Fibroblast of lung (primary cell): ENCODE data around the gene HYCC1. TPM values are rescaled to one million over a fixed set of nuclear protein-coding genes. Genes with fewer than 3 reads are reported as not detected.

Source experiments
- DNase-seq, 2 donors: peaks; one replicate each; pipeline versions ENCODE4 v3.0.0 to v3.0.0-alpha.2; 2010; ENCODE audit warnings: low read depth in 2 of 2
- H2AFZ ChIP-seq: 2 replicates; pipeline ENCODE4 v1.5.1; 2012; ENCODE audit warnings: low read length, control low read depth, inconsistent platforms
- H3K27ac ChIP-seq: 2 replicates; pipeline ENCODE4 v1.5.1; 2011; ENCODE audit warnings: low read length, control low read depth; ENCODE audit not compliant: insufficient read depth
- H3K27me3 ChIP-seq: 2 replicates; pipeline ENCODE4 v1.5.1; 2011; ENCODE audit warnings: mild to moderate bottlenecking, low read length; ENCODE audit not compliant: control insufficient read depth, insufficient read depth
- H3K36me3 ChIP-seq: 2 replicates; pipeline ENCODE4 v1.5.1; 2011; ENCODE audit warnings: low read length; ENCODE audit not compliant: control insufficient read depth, insufficient read depth
- H3K4me1 ChIP-seq: 2 replicates; pipeline ENCODE4 v1.5.1; 2011; ENCODE audit warnings: low read length; ENCODE audit not compliant: control insufficient read depth, insufficient read depth; ENCODE audit errors: extremely low read depth
- H3K4me2 ChIP-seq: 2 replicates; pipeline ENCODE4 v1.5.1; 2011; ENCODE audit warnings: low read length, control low read depth; ENCODE audit not compliant: insufficient read depth; ENCODE audit errors: extremely low read depth
- H3K4me3 ChIP-seq, 4 experiments: fragments of 200-600 bp in 1 of 4; sonication (generic) in 1 of 4; replicated peaks in 1 of 4; 2 replicates each; pipeline ENCODE4 v1.5.1; 2011 to 2016; ENCODE audit warnings: low read length in 4 of 4, low read depth in 3 of 4, mild to moderate bottlenecking in 3 of 4, control low read depth in 2 of 4, inconsistent platforms in 1 of 4, mixed read lengths in 1 of 4; ENCODE audit not compliant: insufficient read depth in 1 of 4; ENCODE audit errors: control extremely low read depth in 1 of 4
- H3K79me2 ChIP-seq: 2 replicates; pipeline ENCODE4 v1.5.1; 2012; ENCODE audit warnings: mild to moderate bottlenecking, low read length, inconsistent platforms; ENCODE audit not compliant: control insufficient read depth, insufficient read depth
- H3K9ac ChIP-seq: 2 replicates; pipeline ENCODE4 v1.5.1; 2011; ENCODE audit warnings: mild to moderate bottlenecking, low read length, control low read depth; ENCODE audit not compliant: insufficient read depth
- H3K9me3 ChIP-seq: 2 replicates; pipeline ENCODE4 v1.5.1; 2012; ENCODE audit warnings: low read depth, low read length; ENCODE audit not compliant: control insufficient read depth, insufficient read depth
- H4K20me1 ChIP-seq: 2 replicates; pipeline ENCODE4 v1.5.1; 2011; ENCODE audit warnings: low read length; ENCODE audit not compliant: control insufficient read depth, insufficient read depth; ENCODE audit errors: extremely low read depth
- CTCF ChIP-seq, 2 donors: IDR thresholded peaks in 1 of 2; conservative IDR thresholded peaks in 1 of 2; 1 replicate in 1 of 2; 2 replicates in 1 of 2; pipeline ENCODE4 v1.5.1; 2011 to 2012; ENCODE audit warnings: low read length in 2 of 2, control low read depth in 1 of 2, inconsistent platforms in 1 of 2, low read depth in 1 of 2, mild to moderate bottlenecking in 1 of 2
- EZH2 ChIP-seq: IDR thresholded peaks from 2 replicates; pipeline ENCODE4 v1.5.1; 2012; ENCODE audit warnings: low read length, control low read depth, mild to moderate bottlenecking; ENCODE audit errors: missing control alignments
- polyA plus RNA-seq, 2 donors: library from polyadenylated mRNA; depleted of rRNA in 1 of 2; stranded (reverse) in 1 of 2; unstranded in 1 of 2; fragments of >200 nt; gene quantifications; 2 replicates each; pipeline ENCODE4 v1.2.1, GENCODE V29; 2011 to 2012; ENCODE audit warnings: missing spikeins in 1 of 2
- total RNA-seq: library from RNA; depleted of rRNA; stranded (reverse); fragments of >200 nt; gene quantifications from 2 replicates; pipeline ENCODE4 v1.2.1, GENCODE V29; 2014

Gene HYCC1
- total and polyA plus RNA-seq, 2 donors (not counting 1 experiment from before 2014, with no cell fraction given) = 197 to 211 TPM

- Histone ChIP-seq H2AFZ (no peak overlapping the region), H3K9ac (no peak overlapping the region), H3K4me3 (no peak overlapping the region), H4K20me1 (no peaks in the 10 kb centered on the region), H3K4me1 (peaks cover 4% of the 10 kb centered on the region), H3K9me3 (no peaks in the 10 kb centered on the region), H3K27ac (no peak overlapping the region), H3K4me2 (no peak overlapping the region), H3K36me3 (no peaks in the 10 kb centered on the region), H3K79me2 (peaks cover 90% of the 10 kb centered on the region), H3K27me3 (no peaks in the 10 kb centered on the region)
- no peak for DNase-seq
- TF ChIP-seq CTCF (conservative IDR thresholded peaks at IDR 0.05 in 1 of 2, IDR thresholded peaks at IDR 0.05 in 1 of 2; ENCODE audit: low read depth in 1 of 2, low read length in 2 of 2) = no peak
- TF ChIP-seq EZH2 = no peak
Measured at GRCh38 chr7:23001610-23002009, 12.3 kb downstream of the HYCC1 start.

- no peaks in the 10 kb centered on the region for H3K27me3 ChIP-seq
- no peak overlapping the region for H2AFZ ChIP-seq
- H3K9me3 ChIP-seq = no peaks in the 10 kb centered on the region
- peak in 1 of 2 donors; percentile 60 for DNase-seq
- no peak overlapping the region for H3K27ac ChIP-seq
- peaks cover 4% of the 10 kb centered on the region for H3K4me1 ChIP-seq
- H3K79me2 ChIP-seq = peaks cover 91% of the 10 kb centered on the region
- no peak overlapping the region for H3K4me2 ChIP-seq
- TF ChIP-seq EZH2 (no peak), CTCF (conservative IDR thresholded peaks at IDR 0.05 in 1 of 2, IDR thresholded peaks at IDR 0.05 in 1 of 2; ENCODE audit: low read depth in 1 of 2, low read length in 2 of 2) (no peak)
- H3K4me3 ChIP-seq = no peak overlapping the region
- no peaks in the 10 kb centered on the region for H4K20me1 ChIP-seq
- no peak overlapping the region for H3K9ac ChIP-seq
- H3K36me3 ChIP-seq = no peaks in the 10 kb centered on the region
Measured at GRCh38 chr7:23000597-23001360, 13.2 kb downstream of the HYCC1 start.

GRCh38 chr7:22998519-22998896 is 15.4 kb downstream of the HYCC1 start:
- no peak overlapping the region for H3K27ac ChIP-seq
- H3K4me2 ChIP-seq = no peak overlapping the region
- H2AFZ ChIP-seq = no peak overlapping the region
- TF ChIP-seq CTCF (conservative IDR thresholded peaks at IDR 0.05 in 1 of 2, IDR thresholded peaks at IDR 0.05 in 1 of 2; ENCODE audit: low read depth in 1 of 2, low read length in 2 of 2) (no peak), EZH2 (no peak)
- H3K9ac ChIP-seq = no peak overlapping the region
- no peak overlapping the region for H3K4me3 ChIP-seq
- H4K20me1 ChIP-seq = no peaks in the 10 kb centered on the region
- H3K9me3 ChIP-seq = no peaks in the 10 kb centered on the region
- no peaks in the 10 kb centered on the region for H3K36me3 ChIP-seq
- H3K4me1 ChIP-seq = peaks cover 2% of the 10 kb centered on the region
- peaks cover 96% of the 10 kb centered on the region for H3K79me2 ChIP-seq
- no peak for DNase-seq
- H3K27me3 ChIP-seq = no peaks in the 10 kb centered on the region
